CD4-positive, alpha-beta T cell (primary cell): Measurements from ENCODE around the gene TGM3. TPM values are rescaled to one million over a fixed set of nuclear protein-coding genes. Genes with fewer than 3 reads are reported as not detected.

Experiments used
- ATAC-seq: fragments of 200-7000 bp; cut with Tn5 transposase; one replicate; pipeline ENCODE4 v1.10.0; 2022; ENCODE audit warnings: mild to moderate bottlenecking; ENCODE audit not compliant: poor library complexity
- CTCF ChIA-PET: fragments of 350-600 bp; sonication (Branson Sonifier 250); formaldehyde crosslinking; loops from one replicate; lab custom pipeline; 2021; ENCODE audit warnings: antibody characterized with exemption, inconsistent platforms; lab: Charles Lee
- POLR2A ChIA-PET: fragments of 350-600 bp; sonication (Branson Sonifier 250); formaldehyde crosslinking; loops from one replicate; lab custom pipeline; 2021; ENCODE audit warnings: antibody characterized with exemption, inconsistent platforms; lab: Charles Lee
- DNase-seq, 14 experiments: peaks; one replicate each; pipeline ENCODE4 v3.0.0-alpha.2; 2013 to 2020; ENCODE audit warnings: mixed read lengths in 2 of 14
- H3K27ac ChIP-seq, 2 donors: one replicate each; pipeline versions ENCODE4 v1.5.1 to v1.7.0; 2013; ENCODE audit warnings: low read length in 2 of 2, low read depth in 1 of 2, mild to moderate bottlenecking in 1 of 2
- H3K27me3 ChIP-seq, 2 experiments: 1 replicate in 1 of 2; 2 replicates in 1 of 2; pipeline versions ENCODE4 v1.6.1 to v1.7.0; 2013; ENCODE audit warnings: low read length in 2 of 2, control low read depth in 1 of 2, mild to moderate bottlenecking in 1 of 2, moderate library complexity in 1 of 2; ENCODE audit not compliant: insufficient read depth in 2 of 2, control insufficient read depth in 1 of 2
- H3K36me3 ChIP-seq: one replicate; pipeline ENCODE4 v1.6.1; 2013; ENCODE audit warnings: low read length, control low read depth; ENCODE audit not compliant: insufficient read depth
- H3K4me1 ChIP-seq: one replicate; pipeline ENCODE4 v1.6.1; 2013; ENCODE audit warnings: low read length, control low read depth; ENCODE audit not compliant: insufficient read depth
- H3K4me3 ChIP-seq: one replicate; pipeline ENCODE4 v1.5.1; 2013; ENCODE audit warnings: mild to moderate bottlenecking, low read length, moderate library complexity
- H3K9me3 ChIP-seq, 2 experiments: 1 replicate in 1 of 2; 2 replicates in 1 of 2; pipeline versions ENCODE4 v1.6.1 to v1.7.0; 2013; ENCODE audit warnings: low read length in 2 of 2, mild to moderate bottlenecking in 2 of 2, control low read depth in 1 of 2, moderate library complexity in 1 of 2; ENCODE audit not compliant: control insufficient read depth in 1 of 2, insufficient read depth in 1 of 2
- H3K27ac Mint-ChIP-seq: one replicate; pipeline ENCODE4 v1.8.0; 2020; ENCODE audit warnings: mixed read lengths
- H3K27me3 Mint-ChIP-seq: one replicate; pipeline ENCODE4 v1.8.0; 2021; ENCODE audit warnings: mixed read lengths
- H3K36me3 Mint-ChIP-seq: one replicate; pipeline ENCODE4 v1.8.0; 2021; ENCODE audit warnings: low read depth, mixed read lengths
- H3K4me1 Mint-ChIP-seq: one replicate; pipeline ENCODE4 v1.8.0; 2021; ENCODE audit warnings: low read depth, mixed read lengths
- H3K4me3 Mint-ChIP-seq: one replicate; pipeline ENCODE4 v1.8.0; 2020; ENCODE audit warnings: mild to moderate bottlenecking, mixed read lengths
- H3K9me3 Mint-ChIP-seq: one replicate; pipeline ENCODE4 v1.8.0; 2020; ENCODE audit warnings: mixed read lengths
- intact Hi-C, 2 experiments: fragments of 100-400 bp; cut with DNase I in 1 of 2; cut with micrococcal nuclease in 1 of 2; formaldehyde crosslinking; loops; one replicate each; pipeline versions ENCODE4 v1.15.1 to v1.9.0; 2023 to 2025; cut with DNase I, micrococcal nuclease
- total RNA-seq, 174 experiments: library from RNA in 2 of 174; stranded (reverse) in 2 of 174; gene quantifications; one replicate each; pipeline ENCODE4 v1.2.3 and lab custom pipeline; 2021 to 2026
- TF ChIP-seq, protein P1 (sequence below): fragments of 200-600 bp; IDR thresholded peaks from one replicate; pipeline ENCODE4 v1.8.0; 2022; ENCODE audit warnings: antibody characterized with exemption, mild to moderate bottlenecking

TGM3 gene
- total RNA-seq, 2 experiments from 2014 or later = not detected

- intact Hi-C loops = no loop called here
- no peaks in the 10 kb centered on the region for H3K4me1 Mint-ChIP-seq
- no peak overlapping the region for H3K27ac ChIP-seq
- POLR2A ChIA-PET = no interaction called here
- no peak for DNase-seq
- H3K36me3 ChIP-seq = no peaks in the 10 kb centered on the region
- H3K27ac Mint-ChIP-seq = no peak overlapping the region
- no peaks in the 10 kb centered on the region for H3K4me1 ChIP-seq
- no peaks in the 10 kb centered on the region for H3K27me3 ChIP-seq
- no peak overlapping the region for H3K4me3 Mint-ChIP-seq
- TF ChIP-seq, protein P1, sequence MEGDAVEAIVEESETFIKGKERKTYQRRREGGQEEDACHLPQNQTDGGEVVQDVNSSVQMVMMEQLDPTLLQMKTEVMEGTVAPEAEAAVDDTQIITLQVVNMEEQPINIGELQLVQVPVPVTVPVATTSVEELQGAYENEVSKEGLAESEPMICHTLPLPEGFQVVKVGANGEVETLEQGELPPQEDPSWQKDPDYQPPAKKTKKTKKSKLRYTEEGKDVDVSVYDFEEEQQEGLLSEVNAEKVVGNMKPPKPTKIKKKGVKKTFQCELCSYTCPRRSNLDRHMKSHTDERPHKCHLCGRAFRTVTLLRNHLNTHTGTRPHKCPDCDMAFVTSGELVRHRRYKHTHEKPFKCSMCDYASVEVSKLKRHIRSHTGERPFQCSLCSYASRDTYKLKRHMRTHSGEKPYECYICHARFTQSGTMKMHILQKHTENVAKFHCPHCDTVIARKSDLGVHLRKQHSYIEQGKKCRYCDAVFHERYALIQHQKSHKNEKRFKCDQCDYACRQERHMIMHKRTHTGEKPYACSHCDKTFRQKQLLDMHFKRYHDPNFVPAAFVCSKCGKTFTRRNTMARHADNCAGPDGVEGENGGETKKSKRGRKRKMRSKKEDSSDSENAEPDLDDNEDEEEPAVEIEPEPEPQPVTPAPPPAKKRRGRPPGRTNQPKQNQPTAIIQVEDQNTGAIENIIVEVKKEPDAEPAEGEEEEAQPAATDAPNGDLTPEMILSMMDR = no peak
- CTCF ChIA-PET = no interaction called here
- no peak overlapping the region for H3K4me3 ChIP-seq
- peaks cover 4% of the 10 kb centered on the region for H3K27me3 Mint-ChIP-seq
- H3K9me3 ChIP-seq = no peaks in the 10 kb centered on the region
- ATAC-seq = no peak
- H3K9me3 Mint-ChIP-seq = no peaks in the 10 kb centered on the region
- H3K36me3 Mint-ChIP-seq = no peaks in the 10 kb centered on the region
These were observed 41.3 kb downstream of the TGM3 start for GRCh38 chr20:2337142-2337541.

DNA sequence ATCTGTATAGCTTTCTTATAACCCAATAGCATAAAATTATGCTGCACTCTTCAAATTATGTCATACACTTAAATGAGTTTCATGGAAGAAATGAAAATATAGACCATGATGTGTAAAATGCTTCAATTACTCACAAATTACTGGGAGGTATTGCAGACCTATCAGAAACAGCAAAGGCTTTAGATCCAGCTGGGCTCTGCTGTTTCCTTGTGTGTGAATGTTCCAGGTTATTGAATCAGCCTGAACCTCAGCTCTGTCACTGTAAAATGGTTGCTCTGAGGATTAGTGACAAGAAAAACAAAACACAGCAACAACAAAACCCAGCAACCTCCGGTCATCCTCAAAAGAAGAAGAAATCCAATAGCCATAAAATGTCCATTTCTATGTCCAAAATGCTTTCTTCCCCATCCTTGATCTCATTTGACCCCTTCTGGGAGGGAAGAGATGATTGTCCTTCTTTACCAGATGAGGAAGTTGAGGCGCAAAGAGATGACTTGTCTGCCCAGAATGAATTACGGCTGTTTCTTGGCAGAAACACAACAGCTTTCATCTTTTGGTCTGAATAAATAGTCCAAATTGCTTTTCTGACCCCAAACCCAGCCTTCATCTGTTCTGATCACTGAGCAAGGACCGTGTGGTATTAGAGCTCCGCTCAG, 42.7 kb downstream of the TGM3 start:
- CTCF ChIA-PET = no interaction called here
- no peaks in the 10 kb centered on the region for H3K4me1 Mint-ChIP-seq

DNA sequence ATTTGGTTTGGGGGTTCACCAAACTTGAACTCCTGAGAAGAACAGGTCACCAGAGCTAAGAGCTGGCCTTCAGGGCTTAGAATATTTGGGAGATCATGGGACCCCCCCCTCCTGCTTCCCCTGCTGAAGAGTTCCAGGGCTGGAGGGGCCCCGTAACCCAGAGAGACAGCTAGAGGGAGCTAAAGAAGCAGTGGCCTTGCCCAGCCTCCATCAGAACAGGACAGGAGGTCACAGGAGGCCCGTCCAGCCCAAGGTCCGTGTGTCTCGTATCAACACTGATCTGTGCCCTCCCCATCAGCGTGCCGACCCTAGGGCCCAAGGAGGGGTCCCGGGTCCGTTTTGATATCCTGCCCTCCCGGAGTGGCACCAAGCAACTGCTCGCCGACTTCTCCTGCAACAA, 44.3 kb downstream of the TGM3 start:
- H3K36me3 ChIP-seq = no peaks in the 10 kb centered on the region
- CTCF ChIA-PET = no interaction called here
- POLR2A ChIA-PET = no interaction called here

More for the DNA sequence above, 42.7 kb downstream of the TGM3 start:
- DNase-seq (no peak), ATAC-seq (no peak)
- H3K9me3 Mint-ChIP-seq = no peaks in the 10 kb centered on the region
- intact Hi-C loops = no loop called here
- H3K4me3 Mint-ChIP-seq = no peak overlapping the region
- no peak overlapping the region for H3K27ac ChIP-seq
- H3K27me3 Mint-ChIP-seq = peaks cover 6% of the 10 kb centered on the region
- H3K27ac Mint-ChIP-seq = no peak overlapping the region
- POLR2A ChIA-PET = no interaction called here
- H3K4me1 ChIP-seq = no peaks in the 10 kb centered on the region
- no peaks in the 10 kb centered on the region for H3K36me3 ChIP-seq
- no peaks in the 10 kb centered on the region for H3K27me3 ChIP-seq
- no peaks in the 10 kb centered on the region for H3K36me3 Mint-ChIP-seq
- no peaks in the 10 kb centered on the region for H3K9me3 ChIP-seq
- H3K4me3 ChIP-seq = no peak overlapping the region
- TF ChIP-seq, protein P1 = no peak

More for the DNA sequence above, 44.3 kb downstream of the TGM3 start:
- no peak overlapping the region for H3K27ac Mint-ChIP-seq
- Histone ChIP-seq H3K4me1 (no peaks in the 10 kb centered on the region), H3K4me3 (no peak overlapping the region), H3K27me3 (no peaks in the 10 kb centered on the region), H3K9me3 (no peaks in the 10 kb centered on the region), H3K27ac (no peak overlapping the region)
- ATAC-seq (no peak), DNase-seq (no peak)
- TF ChIP-seq, protein P1 = no peak
- H3K4me1 Mint-ChIP-seq = no peaks in the 10 kb centered on the region
- no peak overlapping the region for H3K4me3 Mint-ChIP-seq
- no peaks in the 10 kb centered on the region for H3K9me3 Mint-ChIP-seq
- intact Hi-C loops = no loop called here
- peaks cover 6% of the 10 kb centered on the region for H3K27me3 Mint-ChIP-seq
- H3K36me3 Mint-ChIP-seq = no peaks in the 10 kb centered on the region
